ENCODE data around the gene LAMA5. TPM values are rescaled to one million over a fixed set of nuclear protein-coding genes. Genes with fewer than 3 reads are reported as not detected.
"Not testable (repeated sequence)": the region's sequence is repeated elsewhere in the genome, so short reads cannot be mapped to it uniquely, and the experiment has no call there.

Gene LAMA5
- total RNA-seq, 2 experiments from 2014 or later: 0.33 to 0.63 TPM

DNA sequence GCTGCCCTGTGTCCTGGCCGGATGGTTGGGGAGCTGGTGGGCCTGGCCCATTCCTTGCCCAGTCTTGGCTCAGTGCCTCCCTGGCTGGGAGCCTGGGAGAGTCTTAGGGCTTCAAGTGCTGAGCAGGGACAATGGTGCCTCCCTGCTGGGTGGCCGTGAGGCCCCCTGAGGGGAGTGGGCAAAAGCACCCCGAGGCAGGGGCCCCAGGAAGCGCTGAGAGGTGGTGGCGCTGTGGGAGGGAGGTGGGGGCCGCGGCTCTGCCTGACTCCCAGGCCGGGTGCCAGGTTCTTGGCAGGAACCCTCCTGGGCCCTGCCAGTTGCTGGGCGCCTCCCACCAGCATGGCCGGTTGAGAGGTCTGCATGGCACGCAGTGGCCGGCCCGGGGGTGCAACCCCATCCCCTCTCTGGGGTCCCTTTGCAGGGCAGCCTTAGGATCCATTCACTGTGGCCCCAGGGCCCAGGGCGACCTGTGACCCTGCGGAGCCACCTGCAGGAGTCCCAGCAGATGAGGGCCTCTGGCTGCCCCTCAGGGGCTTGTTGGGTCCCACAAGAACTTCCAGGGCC, 10.6 kb upstream of the LAMA5 start:
- H3K27ac Mint-ChIP-seq: no peak overlapping the region
- DNase-seq: no peak
- no peak overlapping the region for H3K4me3 Mint-ChIP-seq
- peaks cover 9% of the 10 kb centered on the region for H3K36me3 Mint-ChIP-seq (ENCODE audit: low read depth)
- peaks cover 3% of the 10 kb centered on the region for H3K27me3 Mint-ChIP-seq
- H3K9me3 Mint-ChIP-seq: peaks cover 4% of the 10 kb centered on the region
- POLR2A ChIA-PET: no interaction called here
- CTCF ChIA-PET: no interaction called here
- peaks cover 6% of the 10 kb centered on the region for H3K4me1 Mint-ChIP-seq

GRCh38 chr20:62377064-62377461, 10.0 kb upstream of the LAMA5 start:
- Mint-ChIP-seq H3K4me1 (peaks cover 3% of the 10 kb centered on the region), H3K4me3 (no peak overlapping the region), H3K27ac (no peak overlapping the region), H3K9me3 (peaks cover 4% of the 10 kb centered on the region), H3K27me3 (peaks cover 3% of the 10 kb centered on the region), H3K36me3 (ENCODE audit: low read depth) (peaks cover 5% of the 10 kb centered on the region)
- DNase-seq: no peak
- ChIA-PET POLR2A (no interaction called here), CTCF (no interaction called here)

DNA sequence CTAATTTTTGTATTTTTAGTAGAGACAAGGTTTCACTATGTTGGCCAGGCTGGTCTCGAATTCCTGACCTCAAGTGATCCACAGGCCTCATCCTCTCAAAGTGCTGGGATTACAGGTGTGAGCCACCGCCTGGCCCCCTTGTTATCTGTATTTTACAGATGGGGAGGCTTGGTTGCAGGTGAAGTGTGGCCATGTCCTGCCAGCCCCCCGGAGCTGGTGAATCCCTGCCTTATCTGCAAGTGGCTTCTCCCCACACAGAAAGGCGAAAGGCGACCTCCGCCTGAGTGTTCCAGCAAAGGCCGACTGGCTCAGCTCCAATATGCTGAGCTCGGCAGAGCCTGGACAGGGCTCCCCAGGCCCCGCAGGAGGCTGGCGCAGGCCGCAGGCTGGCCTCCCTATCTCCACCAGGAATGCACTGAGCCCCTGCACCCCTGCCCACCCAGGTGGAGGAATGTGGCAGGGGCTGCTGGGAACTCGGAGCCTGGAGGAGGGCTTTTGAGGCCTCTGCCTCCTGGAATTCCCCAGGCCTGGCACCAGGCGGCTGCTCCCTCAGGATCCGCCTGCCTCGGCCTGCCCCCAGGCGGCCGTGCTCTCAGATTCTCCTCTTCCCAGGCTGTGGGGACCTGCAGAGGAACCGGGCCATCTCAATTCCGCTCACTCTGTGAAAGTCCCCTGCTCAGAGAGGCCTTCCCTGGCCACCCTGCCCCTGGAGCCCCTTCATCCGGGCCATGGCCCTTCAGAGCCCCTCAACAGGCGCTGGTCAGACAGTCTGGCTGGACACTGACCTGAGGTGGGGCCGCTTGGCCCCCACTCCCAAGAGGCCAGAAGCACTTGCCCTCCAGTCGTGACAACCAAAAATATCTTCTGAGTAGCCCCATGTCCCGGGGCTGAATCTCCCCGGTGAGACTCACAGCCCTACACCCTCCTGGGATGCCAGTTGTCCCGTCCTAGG, 9.3 kb upstream of the LAMA5 start:
- H3K4me1 Mint-ChIP-seq: no peaks in the 10 kb centered on the region
- peaks cover 3% of the 10 kb centered on the region for H3K27me3 Mint-ChIP-seq
- DNase-seq: no peak
- ChIA-PET CTCF (interaction anchor here (1.7 kb wide), 1 partner anchor 75 kb away, joined by 6 read pairs; no protein-coding TSS in a partner anchor), POLR2A (no interaction called here)
- H3K4me3 Mint-ChIP-seq: no peak overlapping the region
- H3K36me3 Mint-ChIP-seq (ENCODE audit: low read depth): no peaks in the 10 kb centered on the region
- H3K27ac Mint-ChIP-seq: no peak overlapping the region
- no peaks in the 10 kb centered on the region for H3K9me3 Mint-ChIP-seq

DNA sequence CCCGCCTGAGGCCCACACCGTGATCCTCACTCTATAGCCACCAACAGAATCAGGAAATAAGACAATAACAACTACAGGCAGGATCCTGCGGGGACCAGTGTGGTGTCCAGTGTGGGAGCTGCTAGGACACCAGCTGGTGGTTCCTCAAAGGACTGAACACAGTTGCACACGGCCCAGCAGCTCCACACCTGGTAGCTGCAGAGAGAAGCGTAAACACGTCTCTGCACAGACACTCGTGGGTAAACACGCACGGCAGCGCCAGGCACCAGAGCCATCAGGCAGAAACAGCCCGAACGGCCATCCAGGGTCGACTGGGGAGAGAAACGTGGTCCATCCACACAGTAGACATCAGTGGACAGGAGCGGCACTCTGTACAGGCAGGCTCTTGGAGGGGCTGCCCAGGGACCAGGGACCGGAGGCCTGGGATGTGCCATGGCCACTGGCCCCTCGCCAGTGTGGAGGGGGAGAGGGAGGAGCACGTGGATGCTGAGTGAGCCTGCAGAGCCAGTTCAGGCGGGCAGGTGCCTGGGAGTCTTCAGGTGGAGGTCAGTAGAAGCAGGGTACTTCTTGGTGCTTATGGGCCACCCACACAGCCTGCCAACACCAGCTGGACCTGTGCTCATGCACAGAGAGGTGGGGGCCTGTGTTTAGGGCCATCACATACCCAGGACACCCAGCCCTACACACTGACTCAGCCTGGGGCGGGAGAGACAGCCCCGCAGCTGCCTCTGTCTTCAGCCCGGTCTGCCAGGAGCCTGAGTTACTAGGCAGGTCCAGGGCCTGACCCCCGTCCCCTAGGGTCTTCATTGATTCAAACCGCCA, 7.4 kb upstream of the LAMA5 start:
- Mint-ChIP-seq H3K27me3 (peaks cover 3% of the 10 kb centered on the region), H3K9me3 (no peaks in the 10 kb centered on the region), H3K36me3 (ENCODE audit: low read depth) (no peaks in the 10 kb centered on the region), H3K4me3 (no peak overlapping the region), H3K4me1 (no peaks in the 10 kb centered on the region), H3K27ac (no peak overlapping the region)
- CTCF ChIA-PET: interaction anchor here (1.7 kb wide), 1 partner anchor 74 kb away, joined by 6 read pairs; no protein-coding TSS in a partner anchor
- POLR2A ChIA-PET: no interaction called here
- no peak for DNase-seq

DNA sequence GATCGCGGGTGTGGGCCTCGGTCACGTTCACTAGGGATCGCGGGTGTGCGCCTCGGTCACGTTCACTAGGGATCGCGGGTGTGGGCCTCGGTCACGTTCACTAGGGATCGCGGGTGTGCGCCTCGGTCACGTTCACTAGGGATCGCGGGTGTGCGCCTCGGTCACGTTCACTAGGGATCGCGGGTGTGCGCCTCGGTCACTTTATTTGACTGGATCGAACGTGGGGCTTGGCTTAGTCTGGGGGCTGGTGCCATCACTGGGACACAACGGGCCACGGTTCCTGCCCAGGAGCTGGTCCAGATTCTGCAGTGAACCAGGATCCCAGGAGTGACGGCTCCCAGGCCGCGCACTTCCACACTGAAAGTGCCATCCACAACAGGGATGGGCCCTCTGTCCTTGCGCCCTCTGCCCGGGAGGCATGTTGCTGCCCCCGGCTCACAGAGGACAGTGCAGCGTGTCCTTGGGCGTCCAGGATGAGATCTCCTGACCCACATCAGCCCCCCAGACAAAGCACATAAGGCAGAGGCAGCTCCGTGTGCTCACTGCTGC, 6.6 kb upstream of the LAMA5 start:
- POLR2A ChIA-PET; CTCF ChIA-PET; H3K36me3 Mint-ChIP-seq (ENCODE audit: low read depth); H3K4me3 Mint-ChIP-seq; H3K9me3 Mint-ChIP-seq; H3K4me1 Mint-ChIP-seq; H3K27ac Mint-ChIP-seq; DNase-seq: not testable (repeated sequence)
- peaks cover 11% of the 10 kb centered on the region for H3K27me3 Mint-ChIP-seq

DNA sequence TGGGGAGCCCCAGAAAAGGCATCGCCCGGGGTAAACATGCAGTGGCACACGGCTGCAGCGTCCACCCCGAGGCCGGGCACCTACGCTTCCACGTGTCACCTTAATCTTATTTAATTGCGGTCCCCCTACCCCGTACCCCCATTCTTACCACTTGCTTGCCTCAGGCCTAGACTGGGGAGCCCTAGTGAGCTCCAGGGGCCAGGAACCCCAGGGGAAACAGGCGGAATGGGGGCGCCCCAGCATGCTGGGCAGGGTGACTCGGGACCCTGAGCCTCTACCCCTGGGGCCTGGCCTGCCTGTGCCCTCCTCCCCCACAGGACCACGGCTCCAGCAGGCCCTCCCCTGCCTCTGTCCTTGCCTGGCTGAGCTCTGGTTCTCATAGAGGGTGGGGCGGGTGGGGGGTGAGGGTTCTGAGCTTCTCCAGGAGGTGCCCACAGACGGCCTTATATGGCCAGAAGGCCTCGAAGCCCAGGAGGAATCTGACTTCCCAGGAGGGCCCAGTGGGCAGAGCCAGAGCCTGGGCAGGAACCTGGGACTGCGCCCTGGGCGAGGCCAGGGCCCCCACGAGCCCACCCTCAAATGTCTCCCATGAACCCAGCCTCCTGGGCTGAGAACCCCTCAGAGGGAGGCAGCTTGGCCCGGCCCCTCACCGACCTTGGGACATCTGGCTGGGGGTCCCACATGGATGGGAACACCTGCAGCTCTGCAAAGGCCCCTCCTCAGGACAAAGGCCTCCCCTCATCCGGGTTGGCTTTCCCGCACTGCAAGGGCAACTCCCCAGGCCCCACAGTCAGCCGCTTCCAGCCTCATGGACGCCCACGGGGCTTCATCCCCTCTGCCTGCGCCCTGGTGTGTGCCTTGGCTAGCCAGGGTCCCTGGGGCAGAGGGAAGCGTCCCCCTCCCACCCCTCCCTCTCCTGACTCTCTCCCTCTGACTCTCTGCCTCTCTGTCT, 5.2 kb upstream of the LAMA5 start:
- H3K27me3 Mint-ChIP-seq: peaks cover 20% of the 10 kb centered on the region
- H3K4me3 Mint-ChIP-seq: no peak overlapping the region
- no peak overlapping the region for H3K27ac Mint-ChIP-seq
- CTCF ChIA-PET: no interaction called here
- no peak for DNase-seq
- no peaks in the 10 kb centered on the region for H3K36me3 Mint-ChIP-seq (ENCODE audit: low read depth)
- POLR2A ChIA-PET: no interaction called here
- H3K4me1 Mint-ChIP-seq: peaks cover 4% of the 10 kb centered on the region
- no peaks in the 10 kb centered on the region for H3K9me3 Mint-ChIP-seq

DNA sequence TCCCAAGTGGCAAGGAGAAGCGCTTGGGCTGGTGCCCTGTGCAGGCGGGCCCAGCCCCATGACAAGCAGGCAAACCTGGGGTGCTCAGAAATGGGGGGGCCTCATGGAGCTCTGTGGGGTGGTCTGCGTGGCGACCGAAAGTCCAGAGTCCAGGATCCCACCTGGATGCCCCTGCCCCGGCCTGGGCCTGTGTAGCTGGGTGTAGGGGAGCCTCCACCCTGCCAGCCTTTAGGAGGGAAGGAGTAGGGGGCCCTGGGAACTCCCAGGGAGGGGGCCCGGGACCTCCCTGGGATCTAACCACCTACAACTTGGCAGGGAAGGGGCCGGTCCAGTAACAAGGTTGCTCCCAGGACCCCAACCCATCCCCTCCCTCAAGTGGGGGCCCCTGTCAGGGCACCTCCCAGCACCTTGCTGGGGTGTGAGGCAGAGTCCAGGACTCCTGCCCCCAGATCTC, 4.5 kb upstream of the LAMA5 start:
- ChIA-PET CTCF (no interaction called here), POLR2A (no interaction called here)
- H3K4me3 Mint-ChIP-seq: no peak overlapping the region

DNA sequence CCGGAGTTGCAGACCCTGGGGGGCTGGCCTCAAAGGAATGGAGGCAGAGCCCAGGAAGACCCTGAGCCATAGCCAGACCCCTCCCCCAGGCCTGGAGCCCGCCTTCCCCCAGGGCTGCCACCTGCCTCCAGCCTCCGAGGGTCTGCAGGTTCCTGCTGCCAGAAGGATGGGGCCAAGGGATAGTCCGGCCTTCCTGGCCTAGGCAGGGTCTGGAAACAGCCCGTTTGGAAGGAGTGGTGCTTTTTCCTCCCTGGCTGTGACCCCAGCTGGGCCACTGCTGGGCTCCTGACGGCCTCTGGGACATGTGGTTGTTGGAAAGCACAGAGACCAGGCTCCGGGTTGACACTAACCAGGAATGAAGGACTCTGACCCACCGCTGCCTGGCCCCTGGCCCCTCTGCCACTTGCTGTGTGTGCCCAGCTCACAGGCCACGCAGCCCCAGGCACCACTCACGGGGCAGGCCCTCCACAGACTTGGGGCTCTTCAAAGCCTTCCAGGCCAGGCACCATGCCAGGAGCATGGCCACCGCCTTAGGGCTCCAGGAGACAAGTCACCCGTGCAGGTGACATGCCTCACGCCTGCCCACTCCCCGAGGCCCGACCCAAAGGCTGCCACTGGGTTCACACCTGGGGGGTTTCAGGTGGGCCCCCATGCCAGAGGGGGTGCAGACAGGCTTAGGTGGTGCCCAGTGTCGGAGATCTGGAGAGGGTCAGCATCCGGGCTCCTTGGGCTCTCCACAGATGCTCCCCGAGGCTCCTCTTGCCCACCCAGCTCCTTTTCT, 3.9 kb upstream of the LAMA5 start:
- Mint-ChIP-seq H3K4me1 (peaks cover 4% of the 10 kb centered on the region), H3K36me3 (ENCODE audit: low read depth) (no peaks in the 10 kb centered on the region), H3K9me3 (no peaks in the 10 kb centered on the region), H3K4me3 (no peak overlapping the region), H3K27me3 (peaks cover 20% of the 10 kb centered on the region), H3K27ac (no peak overlapping the region)
- ChIA-PET POLR2A (no interaction called here), CTCF (no interaction called here)
- DNase-seq: no peak

More for the DNA sequence above, 4.5 kb upstream of the LAMA5 start:
- H3K9me3 Mint-ChIP-seq: no peaks in the 10 kb centered on the region
- no peak for DNase-seq
- no peaks in the 10 kb centered on the region for H3K36me3 Mint-ChIP-seq (ENCODE audit: low read depth)
- no peak overlapping the region for H3K27ac Mint-ChIP-seq
- H3K27me3 Mint-ChIP-seq: peaks cover 20% of the 10 kb centered on the region
- H3K4me1 Mint-ChIP-seq: peaks cover 4% of the 10 kb centered on the region

- no peak overlapping the region for H3K27ac Mint-ChIP-seq
- H3K27me3 Mint-ChIP-seq: peaks cover 22% of the 10 kb centered on the region
- no peak for DNase-seq
- CTCF ChIA-PET: no interaction called here
- no peaks in the 10 kb centered on the region for H3K36me3 Mint-ChIP-seq (ENCODE audit: low read depth)
- H3K9me3 Mint-ChIP-seq: no peaks in the 10 kb centered on the region
- H3K4me1 Mint-ChIP-seq: peaks cover 4% of the 10 kb centered on the region
- POLR2A ChIA-PET: no interaction called here
- no peak overlapping the region for H3K4me3 Mint-ChIP-seq
Measured at GRCh38 chr20:62370115-62370806, 3.1 kb upstream of the LAMA5 start.

DNA sequence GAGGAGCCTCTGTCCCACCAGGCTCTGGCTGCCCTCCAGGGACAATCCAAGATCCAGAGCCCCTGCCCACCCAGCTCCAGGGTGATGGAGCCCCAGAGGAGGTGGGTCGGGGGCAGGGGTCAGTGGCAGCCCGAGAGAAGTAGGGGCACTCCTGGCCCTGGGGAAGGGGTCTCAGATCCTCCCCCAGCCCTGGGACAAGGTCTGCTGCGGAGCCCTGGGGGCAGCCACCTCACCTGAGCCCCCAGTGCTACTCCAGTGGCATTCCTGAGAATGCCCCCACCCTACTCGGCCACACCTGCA, 2.7 kb upstream of the LAMA5 start:
- H3K27ac Mint-ChIP-seq: no peak overlapping the region
- H3K4me3 Mint-ChIP-seq: no peak overlapping the region
- H3K27me3 Mint-ChIP-seq: peaks cover 25% of the 10 kb centered on the region
- no peak for DNase-seq
- ChIA-PET CTCF (no interaction called here), POLR2A (no interaction called here)
- no peaks in the 10 kb centered on the region for H3K9me3 Mint-ChIP-seq
- H3K4me1 Mint-ChIP-seq: peaks cover 4% of the 10 kb centered on the region
- H3K36me3 Mint-ChIP-seq (ENCODE audit: low read depth): no peaks in the 10 kb centered on the region

GRCh38 chr20:62368976-62369814, 2.1 kb upstream of the LAMA5 start:
- no peak for DNase-seq
- Mint-ChIP-seq H3K27ac (no peak overlapping the region), H3K36me3 (ENCODE audit: low read depth) (no peaks in the 10 kb centered on the region), H3K27me3 (peaks cover 25% of the 10 kb centered on the region), H3K4me1 (peaks cover 4% of the 10 kb centered on the region), H3K4me3 (no peak overlapping the region), H3K9me3 (no peaks in the 10 kb centered on the region)
- CTCF ChIA-PET: interaction anchor here (3.0 kb wide), 1 partner anchor 14 kb away, joined by 8 read pairs; no protein-coding TSS in a partner anchor
- POLR2A ChIA-PET: no interaction called here
